GM12878 (cell line): ENCODE results near the gene TMX4. TPM values are rescaled to one million over a fixed set of nuclear protein-coding genes. Genes with fewer than 3 reads are reported as not detected.

Experiments used
- ATAC-seq: fragments of 200-7000 bp; cut with Tn5 transposase; 3 replicates; pipeline ENCODE4 v1.9.1; 2020; ENCODE audit warnings: mild to moderate bottlenecking, moderate library complexity
- BruUV-seq: library from RNA; stranded (reverse); fragments of 400-500 nt; replicated peaks from 2 replicates; lab custom pipeline; 2021; lab: Mats Ljungman, UMichigan
- CTCF ChIA-PET: fragments of 300-600 bp; sonication (Branson Sonifier 250); formaldehyde crosslinking; extraction: SDS; loops from one replicate; lab custom pipeline; 2021; ENCODE audit warnings: inconsistent platforms; lab: Yijun Ruan, JAX
- POLR2A ChIA-PET: fragments of 350-600 bp; formaldehyde crosslinking; extraction: SDS; loops from one replicate; lab custom pipeline; 2021; ENCODE audit warnings: inconsistent platforms; lab: Charles Lee
- RAD21 ChIA-PET: fragments of 300-600 bp; sonication (Branson Sonifier 250); formaldehyde crosslinking; loops from one replicate; lab custom pipeline; 2023; ENCODE audit warnings: antibody characterized with exemption; ENCODE audit not compliant: unreplicated experiment; lab: Charles Lee
- SMC1A ChIA-PET: fragments of 300-600 bp; sonication (Branson Sonifier 250); formaldehyde crosslinking; loops from one replicate; lab custom pipeline; 2023; ENCODE audit not compliant: unreplicated experiment, uncharacterized antibody; lab: Charles Lee
- DNase-seq: peaks from one replicate; pipeline ENCODE4 v3.0.0-alpha.2; 2011; ENCODE audit warnings: low read depth, low spot score
- FAIRE-seq: peaks from 3 replicates; lab custom pipeline; 2011; peaks lifted over from hg19 to GRCh38; lab: Jason Lieb, UNC
- H2AFZ ChIP-seq: 2 replicates; pipeline ENCODE4 v1.6.0; 2011; ENCODE audit warnings: low read depth, low read length, control low read depth; ENCODE audit not compliant: control insufficient read depth
- H3K27ac ChIP-seq: 2 replicates; pipeline ENCODE4 v1.5.1; 2011; ENCODE audit warnings: control low read depth; ENCODE audit not compliant: control insufficient read depth, insufficient read depth
- H3K27me3 ChIP-seq, 2 experiments: replicated peaks in 1 of 2; 2 replicates each; pipeline versions ENCODE4 v1.6.0 to v1.6.1; 2011; ENCODE audit warnings: low read length in 1 of 2; ENCODE audit not compliant: control insufficient read depth in 2 of 2, insufficient read depth in 2 of 2
- H3K36me3 ChIP-seq, 2 experiments: 2 replicates each; pipeline ENCODE4 v1.5.1; 2011; ENCODE audit warnings: low read length in 1 of 2; ENCODE audit not compliant: control insufficient read depth in 2 of 2, insufficient read depth in 2 of 2
- H3K4me1 ChIP-seq: 2 replicates; pipeline ENCODE4 v1.6.1; 2011; ENCODE audit warnings: mild to moderate bottlenecking, low read length, moderate library complexity, mixed read lengths; ENCODE audit not compliant: control insufficient read depth, insufficient read depth
- H3K4me2 ChIP-seq: 2 replicates; pipeline ENCODE4 v1.6.0; 2011; ENCODE audit warnings: control low read depth; ENCODE audit not compliant: control insufficient read depth, insufficient read depth
- H3K4me3 ChIP-seq: fragments of 200-600 bp; sonication (generic); 2 replicates; pipeline ENCODE4 v1.5.1; 2016
- H3K79me2 ChIP-seq: 2 replicates; pipeline ENCODE4 v1.6.0; 2011; ENCODE audit warnings: low read length; ENCODE audit not compliant: control insufficient read depth, insufficient read depth
- H3K9ac ChIP-seq: 2 replicates; pipeline ENCODE4 v1.8.0; 2011; ENCODE audit warnings: low read length, control low read depth, mixed read lengths; ENCODE audit not compliant: control insufficient read depth, insufficient read depth
- H3K9me3 ChIP-seq: replicated peaks from 3 replicates; pipeline ENCODE4 v1.5.1; 2011; ENCODE audit warnings: mild to moderate bottlenecking, low read length; ENCODE audit not compliant: control insufficient read depth, insufficient read depth
- H4K20me1 ChIP-seq: 2 replicates; pipeline ENCODE4 v1.6.0; 2011; ENCODE audit not compliant: control insufficient read depth, insufficient read depth
- ASH2L ChIP-seq: fragments of 300-600, 200-600 bp; sonication (generic); IDR thresholded peaks from 2 replicates; pipeline ENCODE4 v1.6.1; 2017; ENCODE audit warnings: low read depth, mild to moderate bottlenecking, borderline replicate concordance
- ATF3 ChIP-seq: IDR thresholded peaks from 2 replicates; pipeline ENCODE4 v1.6.1; 2011; ENCODE audit warnings: low read depth, mild to moderate bottlenecking, low read length, moderate library complexity, borderline replicate concordance; ENCODE audit errors: extremely low read depth
- DPF2 ChIP-seq: fragments of 450-650 bp; IDR thresholded peaks from 2 replicates; pipeline ENCODE4 v1.6.1; 2017; ENCODE audit warnings: mild to moderate bottlenecking
- EGR1 ChIP-seq, 2 experiments: IDR thresholded peaks; 1 replicate in 1 of 2; 2 replicates in 1 of 2; pipeline ENCODE4 v1.6.1; 2011 to 2012; ENCODE audit warnings: low read depth in 2 of 2, low read length in 2 of 2, borderline replicate concordance in 1 of 2, mild to moderate bottlenecking in 1 of 2, moderate library complexity in 1 of 2
- NR2F1 ChIP-seq: fragments of 450-650 bp; conservative IDR thresholded peaks from 2 replicates; pipeline ENCODE4 v1.6.1; 2017; ENCODE audit warnings: mild to moderate bottlenecking
- NRF1 ChIP-seq: conservative IDR thresholded peaks from 2 replicates; pipeline ENCODE4 v1.6.1; 2011; ENCODE audit warnings: mild to moderate bottlenecking, low read depth, low read length, improper control_type of control experiment
- POLR2AphosphoS2 ChIP-seq: IDR thresholded peaks from 2 replicates; pipeline ENCODE4 v1.6.1; 2011; ENCODE audit warnings: low read depth, mild to moderate bottlenecking, low read length, improper control_type of control experiment, moderate library complexity
- RELA ChIP-seq: fragments of 450-650 bp; IDR thresholded peaks from 2 replicates; pipeline ENCODE4 v1.8.0; 2014; ENCODE audit warnings: borderline replicate concordance; ENCODE audit not compliant: partially characterized antibody
- SMAD5 ChIP-seq: IDR thresholded peaks from 2 replicates; pipeline ENCODE4 v1.6.1; 2016; ENCODE audit warnings: antibody characterized with exemption, low read depth
- STAT3 ChIP-seq: IDR thresholded peaks from 2 replicates; pipeline ENCODE4 v1.6.1; 2011; ENCODE audit warnings: low read depth, low read length, improper control_type of control experiment
- TCF7 ChIP-seq: IDR thresholded peaks from 2 replicates; pipeline ENCODE4 v1.6.1; 2014; ENCODE audit warnings: antibody characterized with exemption, borderline replicate concordance
- ZNF217 ChIP-seq: fragments of 450-650 bp; IDR thresholded peaks from 2 replicates; pipeline ENCODE4 v1.6.1; 2017; ENCODE audit warnings: antibody characterized with exemption, mild to moderate bottlenecking
- ZNF687 ChIP-seq: fragments of 450-650 bp; IDR thresholded peaks from 2 replicates; pipeline ENCODE4 v1.6.1; 2017; ENCODE audit warnings: mild to moderate bottlenecking, moderate library complexity
- WGBS: methylation state at CpG from one replicate; pipeline ENCODE4 v1.1.6; 2016; ENCODE audit warnings: low lambda C conversion rate; ENCODE audit not compliant: insufficient replicate concordance, insufficient coverage; ENCODE audit errors: missing lambda C conversion rate; 5-methylcytosine and 5-hydroxymethylcytosine counted together
- in situ Hi-C: fragments of 300-500 bp; cut with MboI; formaldehyde crosslinking; loops from 9 replicates; pipeline ENCODE4 v1.14.3; 2018; ENCODE audit warnings: mixed read lengths
- intact Hi-C: fragments of 100-400 bp; cut with micrococcal nuclease; formaldehyde crosslinking; loops from one replicate; pipeline ENCODE4 v1.14.2; 2022; ENCODE audit not compliant: unreplicated experiment
- polyA plus RNA-seq, 11 experiments: library from polyadenylated mRNA; depleted of rRNA in 4 of 11; unstranded in 6 of 11; stranded (reverse) in 5 of 11; fragments of >200 nt; fragmentation: Nextera tagmentation in 4 of 11; fragmentation: Illumina TruSeq in 1 of 11; extraction: Ambion mirVana in 4 of 11; extraction: Trizol in 1 of 11; gene quantifications; 1 replicate in 1 of 11; 2 replicates in 10 of 11; pipeline versions ENCODE4 v1.2.1 to v1.2.3, GENCODE V29; 2011 to 2016; ENCODE audit warnings: inconsistent platforms in 2 of 11, missing spikeins in 2 of 11, low read depth in 1 of 11
- total RNA-seq, 4 experiments: library from RNA; depleted of rRNA in 3 of 4; stranded (reverse); fragments of >200 nt in 3 of 4; fragmentation: Illumina TruSeq in 1 of 4; extraction: Trizol in 1 of 4; gene quantifications; 2 replicates each; pipeline versions ENCODE4 v1.2.1 to v1.2.3, GENCODE V29; 2013 to 2021

Gene TMX4
- total and polyA plus RNA-seq, 10 of the 15 experiments (the other 5 are each of a cell fraction or from before 2014, with no cell fraction given), result 3.9 to 19.9 (median 11.1) TPM

- no TSS peak for BruUV-seq
- ChIA-PET POLR2A (no interaction called here), RAD21 (no interaction called here), SMC1A (interaction anchor here (1.0 to 1.5 kb wide), 3 partner anchors 63 to 655 kb away, joined by 3 to 4 read pairs (median 3); no protein-coding TSS in a partner anchor), CTCF (no interaction called here)
- H3K4me1 ChIP-seq, result no peaks in the 10 kb centered on the region
- no peaks in the 10 kb centered on the region; the same call in 1 of the 2 replicates for H4K20me1 ChIP-seq
- no peak overlapping the region for H3K27ac ChIP-seq
- H3K9ac ChIP-seq, result no peak overlapping the region
- no peak overlapping the region for H3K4me3 ChIP-seq
- H3K79me2 ChIP-seq, result no peaks in the 10 kb centered on the region
- in situ Hi-C loops (no loop called here), intact Hi-C loops (no loop called here)
- no peaks in the 10 kb centered on the region for H3K36me3 ChIP-seq
- no peak for DNase-seq
- no peak for ATAC-seq
- TF ChIP-seq POLR2AphosphoS2 (no peak), ZNF217 (no peak), STAT3 (no peak), SMAD5 (no peak), EGR1 (IDR thresholded peaks at IDR 0.05; ENCODE audit: borderline replicate concordance in 1 of 2, low read depth in 2 of 2, low read length in 2 of 2) (no peak), ZNF687 (no peak), DPF2 (no peak), NRF1 (no peak), ASH2L (no peak), NR2F1 (no peak), ATF3 (no peak), RELA (no peak), TCF7 (no peak)
- no peak for FAIRE-seq
- H3K27me3 ChIP-seq, result no peaks in the 10 kb centered on the region; a peak in 1 of 4 replicates
- no peak overlapping the region for H2AFZ ChIP-seq
- WGBS, result 57% methylated on average over 5 of the region's 5 CpGs
- H3K9me3 ChIP-seq, result no peaks in the 10 kb centered on the region
- H3K4me2 ChIP-seq, result no peak overlapping the region
Observed at GRCh38 chr20:8067082-8067481, 47.5 kb upstream of the TMX4 start.
